ENCODE measurements around the gene PAGR1.

DNA sequence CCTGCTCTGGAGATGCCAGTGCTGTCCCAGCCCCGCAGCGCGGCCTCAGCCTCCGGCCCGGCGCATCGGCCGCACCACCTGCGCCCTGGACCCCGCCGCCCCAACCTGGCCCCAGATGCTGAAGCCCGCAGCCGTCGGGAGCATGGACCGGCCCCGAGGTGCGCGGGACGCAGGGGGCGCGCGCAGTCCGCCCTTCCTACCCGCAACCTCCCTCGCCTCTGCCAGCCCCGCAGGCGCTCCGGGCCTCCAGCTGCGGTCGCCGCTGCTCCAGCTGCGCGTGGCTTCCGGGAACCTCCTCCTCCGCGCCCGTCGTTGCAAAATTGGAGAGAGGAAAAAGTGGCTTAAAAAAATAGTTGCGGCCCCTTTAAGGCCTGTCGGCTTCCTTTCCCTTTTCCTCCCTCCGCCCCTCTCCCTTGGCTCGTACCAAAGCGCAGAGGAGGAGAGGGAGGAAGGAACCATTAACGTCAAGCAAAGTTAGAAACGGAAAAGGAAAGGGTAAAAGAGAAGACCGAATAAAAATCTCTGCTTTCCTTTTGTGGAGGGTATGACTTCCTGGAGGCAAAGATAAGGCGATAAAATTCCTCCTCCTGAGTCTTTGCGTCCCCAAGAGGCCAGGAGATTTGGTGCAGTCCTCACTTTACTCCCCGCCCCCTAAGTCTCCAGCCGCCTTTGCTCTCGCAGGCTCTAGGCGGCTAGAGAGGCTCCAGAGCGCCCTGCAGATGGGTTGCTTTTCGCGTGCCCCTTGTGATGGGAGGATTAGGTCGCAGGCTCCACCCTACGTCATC, 47.1 kb downstream of the PAGR1 start, which contains the start of gene CDIPT:
- TF ChIP-seq YY1 (IDR thresholded peaks at IDR 0.05; ENCODE audit: low read depth, low read length) = 0 out of 2 replicates have a peak, but pooled peaks have one; percentile 21
- TF ChIP-seq CTCF (IDR thresholded peaks at IDR 0.05; ENCODE audit: control extremely low read depth in 1 of 3, insufficient read depth in 1 of 3, low read depth in 1 of 3, low read length in 3 of 3) = peak; percentile 73 to 94 (median 78)
- 0 out of 2 replicates have a peak, but pooled peaks have one; percentile 23 for TF ChIP-seq ATF3 (IDR thresholded peaks at IDR 0.05; ENCODE audit: insufficient read depth, low read depth, low read length)
- peak in 1 of 2 experiments; percentile 23; a peak in 2 of 4 replicates for TF ChIP-seq RAD21 (IDR thresholded peaks at IDR 0.05 in 1 of 2, conservative IDR thresholded peaks at IDR 0.05 in 1 of 2; ENCODE audit: low read depth in 2 of 2, low read length in 2 of 2)
- no peak for TF ChIP-seq KDM5A (IDR thresholded peaks at IDR 0.05; ENCODE audit: low read length)
- peak in 1 of 2 experiments; percentile 55; a peak in 1 of 3 replicates for TF ChIP-seq POLR2A (IDR thresholded peaks at IDR 0.05; ENCODE audit: control extremely low read depth in 1 of 2, low read depth in 2 of 2, low read length in 2 of 2)
- TF ChIP-seq SP2 (IDR thresholded peaks at IDR 0.05; ENCODE audit: low read length) = peak; percentile 96
- peak; percentile 89 for TF ChIP-seq EGR1 (IDR thresholded peaks at IDR 0.05; ENCODE audit: borderline replicate concordance, low read depth, low read length)
- peak; percentile 86 for TF ChIP-seq TAF1 (IDR thresholded peaks at IDR 0.05; ENCODE audit: low read depth, low read length)
- no peak for TF ChIP-seq GABPA (IDR thresholded peaks at IDR 0.05; ENCODE audit: borderline replicate concordance, insufficient read depth, low read length)
- no peak for TF ChIP-seq HDAC6 (IDR thresholded peaks at IDR 0.05; ENCODE audit: low read depth, low read length)
